ENCODE measurements around the gene GRIA1.

DNA sequence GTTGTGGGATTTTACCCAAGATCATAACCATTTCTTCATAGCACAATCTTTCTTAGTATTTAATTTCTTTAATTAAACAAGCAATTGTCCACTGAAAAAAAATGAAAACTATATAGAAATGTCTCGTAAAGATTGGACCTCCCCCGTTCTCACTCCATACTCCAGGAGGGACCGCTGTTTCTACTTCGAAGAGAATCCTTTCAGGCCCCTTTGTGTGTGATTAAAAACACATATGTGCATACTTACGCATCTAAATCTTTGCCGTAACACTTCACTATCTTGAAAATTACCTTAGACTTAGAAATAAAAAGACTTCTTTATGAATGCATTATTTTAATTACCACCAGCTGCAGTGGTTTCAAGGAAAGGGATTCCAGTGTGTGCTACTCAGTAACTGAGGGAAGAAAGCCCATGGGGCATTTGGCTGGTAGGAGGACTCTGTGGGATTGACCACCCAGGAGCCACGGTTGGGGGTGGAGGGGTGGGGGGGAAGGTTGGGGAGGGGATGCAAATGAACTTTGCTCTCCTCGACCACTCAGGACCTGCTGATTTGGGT, 339.1 kb downstream of the GRIA1 start:
- TF ChIP-seq MIER2 (CRISPR knock-in tag; IDR thresholded peaks at IDR 0.05) (no peak), SMC3 (IDR thresholded peaks at IDR 0.05; ENCODE audit: low read length) (no peak), ZKSCAN1 (IDR thresholded peaks at IDR 0.05; ENCODE audit: low read length) (no peak), ZNF780A (CRISPR knock-in tag; IDR thresholded peaks at IDR 0.05) (no peak)
- TF ChIP-seq, protein P1, sequence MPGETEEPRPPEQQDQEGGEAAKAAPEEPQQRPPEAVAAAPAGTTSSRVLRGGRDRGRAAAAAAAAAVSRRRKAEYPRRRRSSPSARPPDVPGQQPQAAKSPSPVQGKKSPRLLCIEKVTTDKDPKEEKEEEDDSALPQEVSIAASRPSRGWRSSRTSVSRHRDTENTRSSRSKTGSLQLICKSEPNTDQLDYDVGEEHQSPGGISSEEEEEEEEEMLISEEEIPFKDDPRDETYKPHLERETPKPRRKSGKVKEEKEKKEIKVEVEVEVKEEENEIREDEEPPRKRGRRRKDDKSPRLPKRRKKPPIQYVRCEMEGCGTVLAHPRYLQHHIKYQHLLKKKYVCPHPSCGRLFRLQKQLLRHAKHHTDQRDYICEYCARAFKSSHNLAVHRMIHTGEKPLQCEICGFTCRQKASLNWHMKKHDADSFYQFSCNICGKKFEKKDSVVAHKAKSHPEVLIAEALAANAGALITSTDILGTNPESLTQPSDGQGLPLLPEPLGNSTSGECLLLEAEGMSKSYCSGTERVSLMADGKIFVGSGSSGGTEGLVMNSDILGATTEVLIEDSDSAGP (CRISPR knock-in tag; IDR thresholded peaks at IDR 0.05; ENCODE audit: borderline replicate concordance): no peak
- TF ChIP-seq, protein P2, sequence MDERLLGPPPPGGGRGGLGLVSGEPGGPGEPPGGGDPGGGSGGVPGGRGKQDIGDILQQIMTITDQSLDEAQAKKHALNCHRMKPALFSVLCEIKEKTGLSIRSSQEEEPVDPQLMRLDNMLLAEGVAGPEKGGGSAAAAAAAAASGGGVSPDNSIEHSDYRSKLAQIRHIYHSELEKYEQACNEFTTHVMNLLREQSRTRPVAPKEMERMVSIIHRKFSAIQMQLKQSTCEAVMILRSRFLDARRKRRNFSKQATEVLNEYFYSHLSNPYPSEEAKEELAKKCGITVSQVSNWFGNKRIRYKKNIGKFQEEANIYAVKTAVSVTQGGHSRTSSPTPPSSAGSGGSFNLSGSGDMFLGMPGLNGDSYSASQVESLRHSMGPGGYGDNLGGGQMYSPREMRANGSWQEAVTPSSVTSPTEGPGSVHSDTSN (CRISPR knock-in tag; IDR thresholded peaks at IDR 0.05): no peak
